ENCODE measurements around the gene ICA1. TPM values are rescaled to one million over a fixed set of nuclear protein-coding genes. Genes with fewer than 3 reads are reported as not detected.

Gene ICA1
- total RNA-seq, 1 experiment from 2014 or later: 28.8 TPM

- Histone ChIP-seq H3T11ph (ENCODE audit: low read length) (no peak overlapping the region), H2BK12ac (ENCODE audit: insufficient read length, low read depth, low read length) (no peak overlapping the region), H4K8ac (replicated peaks; ENCODE audit: insufficient read length, low read depth, low read length) (no peak overlapping the region), H3K56ac (ENCODE audit: insufficient read length, low read depth, low read length) (no peak overlapping the region), H3K27ac (ENCODE audit: insufficient read length, low read depth, low read length) (no peak overlapping the region), H2BK120ac (ENCODE audit: low read depth, low read length, poor library complexity, severe bottlenecking) (no peak overlapping the region), H3K79me1 (ENCODE audit: insufficient read depth, low read depth, low read length, poor library complexity, severe bottlenecking) (no peaks in the 10 kb centered on the region), H4K91ac (ENCODE audit: insufficient read length, low read depth, low read length) (no peak overlapping the region), H3K18ac (ENCODE audit: insufficient read length, low read depth, low read length) (no peak overlapping the region), H3K27me3 (ENCODE audit: insufficient read depth, low read length) (no peaks in the 10 kb centered on the region), H2BK5ac (ENCODE audit: insufficient read length, low read length) (no peak overlapping the region), H3K23ac (ENCODE audit: insufficient read length, low read depth, low read length) (no peak overlapping the region), H3K23me2 (ENCODE audit: insufficient read length, low read depth, low read length, poor library complexity, severe bottlenecking) (no peaks in the 10 kb centered on the region), H3K79me2 (ENCODE audit: insufficient read depth, low read length) (no peaks in the 10 kb centered on the region), H2BK20ac (ENCODE audit: low read depth, low read length, poor library complexity, severe bottlenecking) (no peak overlapping the region), H2BK15ac (ENCODE audit: low read depth, low read length) (no peak overlapping the region), H3K4me2 (ENCODE audit: insufficient read depth, insufficient read length, low read length) (no peak overlapping the region), H4K5ac (ENCODE audit: insufficient read length, low read depth, low read length) (no peak overlapping the region), H3K4ac (ENCODE audit: low read depth, low read length) (no peak overlapping the region), H2AK5ac (ENCODE audit: insufficient read length, low read length) (no peak overlapping the region), H3K9ac (ENCODE audit: extremely low read depth, insufficient read length, low read length) (no peak overlapping the region), H3K14ac (ENCODE audit: insufficient read depth, low read length) (no peak overlapping the region), H3K9me3 (ENCODE audit: control insufficient read depth, low read depth, low read length) (no peaks in the 10 kb centered on the region), H2AFZ (ENCODE audit: low read length) (no peak overlapping the region), H4K20me1 (ENCODE audit: control insufficient read depth, insufficient read depth, insufficient read length) (no peaks in the 10 kb centered on the region), H3K4me1 (ENCODE audit: insufficient read depth, low read length) (no peaks in the 10 kb centered on the region)
- Mint-ChIP-seq H3K36me3 (ENCODE audit: insufficient read depth in 1 of 3, low read depth in 3 of 3) (no peaks in the 10 kb centered on the region; a peak in 1 of 7 replicates), H3K9me3 (no peaks in the 10 kb centered on the region), H3K4me3 (no peak overlapping the region), H3K27ac (no peak overlapping the region), H3K27me3 (ENCODE audit: low read depth) (no peaks in the 10 kb centered on the region), H3K4me1 (peaks cover 2 to 10% of the 10 kb centered on the region in 2 experiments)
- no CpG with 5 or more reads among the region's 4 CpGs for WGBS (ENCODE audit: extremely low coverage, insufficient read length, low lambda C conversion rate)
- TF ChIP-seq CTCF (conservative IDR thresholded peaks at IDR 0.05): no peak
- no peak for DNase-seq
These were observed 120.9 kb downstream of the ICA1 start for GRCh38 chr7:8141070-8141469.

Measured in H9 (cell line).